Measurements from ENCODE around the gene NEU2. TPM values are rescaled to one million over a fixed set of nuclear protein-coding genes. Genes with fewer than 3 reads are reported as not detected.

Gene NEU2
- total and polyA plus RNA-seq, 9 of the 15 experiments (the other 6 are each of a cell fraction or from before 2014, with no cell fraction given), result not detected

- Histone ChIP-seq H3K27ac (ENCODE audit: extremely low read depth, low read depth, low read length) (peak within 1 kb of the TSS; percentile 28; the same call in 2 of the 3 replicates), H3K4me2 (ENCODE audit: insufficient read depth, low read length) (peak within 1 kb of the TSS; percentile 62), H3K27me3 (ENCODE audit: control insufficient read depth in 2 of 2, insufficient read depth in 2 of 2, low read length in 2 of 2) (no peaks in the 10 kb centered on the region), H3K9me1 (ENCODE audit: control insufficient read depth, insufficient read depth, low read length) (no peaks in the 10 kb centered on the region), H3K9me3 (replicated peaks; ENCODE audit: control insufficient read depth, insufficient read depth, low read depth, low read length) (no peaks in the 10 kb centered on the region), H3K79me2 (ENCODE audit: control insufficient read depth, insufficient read depth, low read length) (no peaks in the 10 kb centered on the region; the same call in 2 of the 3 replicates), H2AFZ (ENCODE audit: low read depth, low read length) (peak within 1 kb of the TSS; percentile 90), H3K36me3 (ENCODE audit: control insufficient read depth, insufficient read depth, low read length) (no peaks in the 10 kb centered on the region), H3K4me1 (replicated peaks in 1 of 2; ENCODE audit: control insufficient read depth in 2 of 2, insufficient read depth in 2 of 2, low read length in 2 of 2) (peaks cover 13 to 48% of the 10 kb centered on the region in 2 experiments; a peak in 4 of 5 replicates), H3K9ac (ENCODE audit: insufficient read depth in 1 of 2, low read depth in 2 of 2, low read length in 2 of 2) (peak within 1 kb of the TSS in 1 of 2 experiments; percentile 77; a peak in 2 of 4 replicates), H4K20me1 (replicated peaks; ENCODE audit: control insufficient read depth, insufficient read depth, low read length) (no peaks in the 10 kb centered on the region), H3K4me3 (peak within 1 kb of the TSS; percentile 23)
- DNase-seq (ENCODE audit: extremely low read depth in 1 of 4, low spot score in 3 of 4) (peak in 2 of 4 experiments; percentile 25 to 26), FAIRE-seq (no peak), ATAC-seq (peak; percentile 46)
- ChIA-PET CTCF (ENCODE audit: low intra/inter-chr PET ratio) (no interaction called here), POLR2A (interaction anchor here (0.6 to 1.1 kb wide), 3 partner anchors 8 to 45 kb away, joined by 3 to 4 read pairs (median 3); no protein-coding TSS in a partner anchor)
- no TSS peak for BruUV-seq (replicated peaks)
- intact Hi-C loops (cut with micrococcal nuclease), result no loop called here
- 36% methylated on average over 11 of the region's 26 CpGs for WGBS (ENCODE audit: insufficient coverage, low coverage, missing lambda C conversion rate)
- in situ Hi-C loops (cut with MboI), result no loop called here
- TF ChIP-seq IRF1 (CRISPR knock-in tag; IDR thresholded peaks at IDR 0.05; ENCODE audit: borderline replicate concordance), result no peak
- peak; percentile 45; the same call in 1 of the 2 replicates for TF ChIP-seq ARID4B (CRISPR knock-in tag; IDR thresholded peaks at IDR 0.05)
- TF ChIP-seq ZNF274 (IDR thresholded peaks at IDR 0.05; ENCODE audit: borderline replicate concordance, low read depth, low read length), result no peak
- no peak for TF ChIP-seq SMARCE1 (IDR thresholded peaks at IDR 0.05)
- TF ChIP-seq JUNB (CRISPR knock-in tag; conservative IDR thresholded peaks at IDR 0.05), result no peak
- TF ChIP-seq ETV6 (IDR thresholded peaks at IDR 0.05; ENCODE audit: borderline replicate concordance in 1 of 2, low read depth in 2 of 2, low read length in 1 of 2), result 0 out of 4 replicates have a peak, but pooled peaks of 1 of the 2 experiments have one; percentile 36
- TF ChIP-seq ETV6 (CRISPR knock-in tag; IDR thresholded peaks at IDR 0.05; ENCODE audit: borderline replicate concordance), result no peak
- no peak for TF ChIP-seq NR4A1 (CRISPR knock-in tag; IDR thresholded peaks at IDR 0.05)
- TF ChIP-seq NR4A1 (tag; IDR thresholded peaks at IDR 0.05), result no peak
- no peak for TF ChIP-seq PATZ1 (CRISPR knock-in tag; IDR thresholded peaks at IDR 0.05; ENCODE audit: borderline replicate concordance)
- TF ChIP-seq ZNF717 (CRISPR knock-in tag; IDR thresholded peaks at IDR 0.05), result no peak
- no peak for TF ChIP-seq ZNF280A (IDR thresholded peaks at IDR 0.05; ENCODE audit: low read depth, partially characterized antibody)
Measured at GRCh38 chr2:233059797-233060500, 27.5 kb downstream of the NEU2 start, which contains the start of gene INPP5D. TSS of gene INPP5D (plus strand) at chr2:233060342. CDS start at chr2:233060479, 137 bp downstream.
